Spleen (tissue), 13 donors: ENCODE results near the gene AFP. TPM values are rescaled to one million over a fixed set of nuclear protein-coding genes. Genes with fewer than 3 reads are reported as not detected.
"Not testable (repeated sequence)": the region's sequence is repeated elsewhere in the genome, so short reads cannot be mapped to it uniquely, and the experiment has no call there.

Experiments used
- DNase-seq: peaks from one replicate; pipeline ENCODE4 v3.0.0-alpha.2; 2020
- H3K27ac ChIP-seq, 8 donors: fragments of 200-600 bp; sonication (generic) in 7 of 8; 1 replicate in 4 of 8; 2 replicates in 4 of 8; pipeline versions ENCODE4 v1.5.0 to v1.8.0; 2016 to 2021; ENCODE audit warnings: inconsistent platforms in 4 of 8, mild to moderate bottlenecking in 4 of 8, moderate library complexity in 1 of 8
- H3K27me3 ChIP-seq, 7 donors: fragments of 200-600 bp; sonication (generic) in 6 of 7; replicated peaks in 1 of 7; 1 replicate in 4 of 7; 2 replicates in 3 of 7; pipeline versions ENCODE4 v1.5.0 to v1.8.0; 2016 to 2021; ENCODE audit warnings: inconsistent platforms in 3 of 7, mild to moderate bottlenecking in 1 of 7
- H3K36me3 ChIP-seq, 6 donors: fragments of 200-600 bp; sonication (generic) in 5 of 6; 1 replicate in 4 of 6; 2 replicates in 2 of 6; pipeline versions ENCODE4 v1.5.0 to v1.8.0; 2016 to 2021; ENCODE audit warnings: inconsistent platforms in 2 of 6
- H3K4me1 ChIP-seq, 6 donors: fragments of 200-600 bp; sonication (generic) in 5 of 6; 1 replicate in 3 of 6; 2 replicates in 3 of 6; pipeline versions ENCODE4 v1.5.0 to v1.8.0; 2016 to 2021; ENCODE audit warnings: inconsistent platforms in 3 of 6
- H3K4me3 ChIP-seq, 8 donors: fragments of 200-600 bp; sonication (generic) in 7 of 8; 1 replicate in 4 of 8; 2 replicates in 4 of 8; pipeline versions ENCODE4 v1.5.0 to v1.8.0; 2016 to 2021; ENCODE audit warnings: inconsistent platforms in 4 of 8, mild to moderate bottlenecking in 4 of 8, moderate library complexity in 2 of 8
- H3K9me3 ChIP-seq, 8 donors: fragments of 200-600 bp; sonication (generic) in 7 of 8; 1 replicate in 4 of 8; 2 replicates in 4 of 8; pipeline versions ENCODE4 v1.5.0 to v1.8.0; 2016 to 2021; ENCODE audit warnings: inconsistent platforms in 4 of 8
- CTCF ChIP-seq, 11 experiments: fragments of 200-600 bp in 7 of 11; fragments of 450-650 bp in 4 of 11; sonication (generic) in 4 of 11; IDR thresholded peaks in 8 of 11; conservative IDR thresholded peaks in 3 of 11; 1 replicate in 7 of 11; 2 replicates in 4 of 11; pipeline versions ENCODE4 v1.4.0 to v1.8.0; 2016 to 2021; ENCODE audit warnings: antibody characterized with exemption in 11 of 11, inconsistent platforms in 4 of 11, mild to moderate bottlenecking in 1 of 11
- POLR2A ChIP-seq, 3 donors: fragments of 450-650 bp; IDR thresholded peaks; one replicate each; pipeline ENCODE4 v1.5.1; 2017; ENCODE audit warnings: antibody characterized with exemption in 3 of 3, mild to moderate bottlenecking in 1 of 3
- POLR2AphosphoS5 ChIP-seq, 3 donors: sonication (generic); formaldehyde crosslinking; IDR thresholded peaks; one replicate each; pipeline ENCODE4 v1.5.1; 2017; ENCODE audit warnings: antibody characterized with exemption in 3 of 3
- WGBS, 5 donors: extraction: QIAGEN DNeasy Blood & Tissue Kit in 3 of 5; methylation state at CpG; one replicate each; pipeline versions ENCODE4 v1.1.5 to v1.1.7; 2013 to 2018; 5-methylcytosine and 5-hydroxymethylcytosine counted together
- intact Hi-C: fragments of 100-400 bp; cut with DNase I; formaldehyde crosslinking; loops from one replicate; pipeline ENCODE4 v1.15.0; 2023; ENCODE audit warnings: low total_unique reads
- long read RNA-seq, 2 donors: transcript quantifications; one replicate each; lab custom pipeline, GENCODE V29; 2026
- polyA plus RNA-seq, 3 donors: library from polyadenylated mRNA; stranded (reverse); fragments of 200-250 nt; gene quantifications; one replicate each; pipeline ENCODE4 v1.2.1, GENCODE V29; 2013
- total RNA-seq, 7 donors: library from RNA; depleted of rRNA in 3 of 7; stranded (reverse); fragments of >200 nt in 3 of 7; fragmentation: NEBNext Ultra II Directional in 4 of 7; extraction: Animal tissue kit (Norgen Biotek cat#: 25700) in 4 of 7; gene quantifications; one replicate each; pipeline versions ENCODE4 v1.1.0 to v1.2.1, GENCODE V29; 2016 to 2021
- donor health status: healthy with polysubstance abuse.
- donor health status: DM: no; HTN: no; CAD: no; lungs with moderate emphysema.
- donor health status: DM: no; HTN: no; CAD: no.
- donor health status: Bipolar disorder and iron deficiency.
- donor health status: healthy.
- donor health status: DM: no; HTN: no; CAD: no.
- donor health status: DM: yes; HTN: yes; CAD: no.

The AFP gene
- not detected for total RNA-seq
- not detected for polyA plus RNA-seq
- long read RNA-seq, donor 1: 0 reads
- long read RNA-seq, donor 2: 0 reads

- intact Hi-C loops: no loop called here
- TF ChIP-seq CTCF (IDR thresholded peaks at IDR 0.05 in 8 of 11, conservative IDR thresholded peaks at IDR 0.05 in 3 of 11): no peak
- TF ChIP-seq POLR2AphosphoS5 (IDR thresholded peaks at IDR 0.05): no peak
- TF ChIP-seq POLR2A (IDR thresholded peaks at IDR 0.05): no peak
- H3K27ac ChIP-seq: no peak within 1 kb of the TSS
- H3K4me1 ChIP-seq: no peaks in the 10 kb centered on the region
- WGBS, 5 donors: 74 to 83% (median 75%) methylated on average over 1 of the region's 1 CpG
- no peaks in the 10 kb centered on the region for H3K36me3 ChIP-seq
- H3K4me3 ChIP-seq: no peak within 1 kb of the TSS
- peaks cover 0 to 6% (median 0%) of the 10 kb centered on the region in 7 donors for H3K27me3 ChIP-seq
- no peaks in the 10 kb centered on the region for H3K9me3 ChIP-seq
- DNase-seq: no peak
Measured at GRCh38 chr4:73435984-73436383, at the start of gene AFP. TSS of gene AFP (plus strand) at chr4:73436221. CDS start at chr4:73436263, 42 bp downstream.

- TF ChIP-seq POLR2A (IDR thresholded peaks at IDR 0.05) (no peak), CTCF (IDR thresholded peaks at IDR 0.05 in 8 of 11, conservative IDR thresholded peaks at IDR 0.05 in 3 of 11) (no peak), POLR2AphosphoS5 (IDR thresholded peaks at IDR 0.05) (no peak)
- Histone ChIP-seq H3K36me3 (no peaks in the 10 kb centered on the region), H3K27ac (no peak overlapping the region), H3K27me3 (no peaks in the 10 kb centered on the region), H3K4me1 (no peaks in the 10 kb centered on the region), H3K4me3 (no peak overlapping the region), H3K9me3 (no peaks in the 10 kb centered on the region)
- no peak for DNase-seq
- intact Hi-C loops: no loop called here
Measured at GRCh38 chr4:73387552-73387951, 48.5 kb upstream of the AFP start.

GRCh38 chr4:73388887-73389286 lies 47.1 kb upstream of the AFP start:
- intact Hi-C loops: no loop called here
- Histone ChIP-seq H3K4me3 (no peak overlapping the region), H3K9me3 (no peaks in the 10 kb centered on the region), H3K4me1 (no peaks in the 10 kb centered on the region), H3K27ac (no peak overlapping the region), H3K27me3 (no peaks in the 10 kb centered on the region), H3K36me3 (no peaks in the 10 kb centered on the region)
- WGBS, 5 donors: 91 to 100% (median 96%) methylated on average over 1 of the region's 1 CpG
- no peak for DNase-seq
- TF ChIP-seq POLR2A (IDR thresholded peaks at IDR 0.05): no peak
- no peak for TF ChIP-seq POLR2AphosphoS5 (IDR thresholded peaks at IDR 0.05)
- no peak for TF ChIP-seq CTCF (IDR thresholded peaks at IDR 0.05 in 8 of 11, conservative IDR thresholded peaks at IDR 0.05 in 3 of 11)

GRCh38 chr4:73389663-73390062 lies 46.4 kb upstream of the AFP start:
- intact Hi-C loops, DNase-seq, H3K27ac ChIP-seq, H3K9me3 ChIP-seq, H3K4me3 ChIP-seq, H3K36me3 ChIP-seq, H3K4me1 ChIP-seq, H3K27me3 ChIP-seq: not testable (repeated sequence)
- WGBS, 5 donors: 91 to 97% (median 94%) methylated on average over 2 of the region's 2 CpGs

GRCh38 chr4:73391774-73392173 lies 44.2 kb upstream of the AFP start:
- intact Hi-C loops: no loop called here
- TF ChIP-seq POLR2AphosphoS5 (IDR thresholded peaks at IDR 0.05): no peak
- no peak for TF ChIP-seq POLR2A (IDR thresholded peaks at IDR 0.05)
- TF ChIP-seq CTCF (IDR thresholded peaks at IDR 0.05 in 8 of 11, conservative IDR thresholded peaks at IDR 0.05 in 3 of 11): no peak
- no peaks in the 10 kb centered on the region for H3K9me3 ChIP-seq
- no peak for DNase-seq
- no peaks in the 10 kb centered on the region for H3K4me1 ChIP-seq
- no peaks in the 10 kb centered on the region for H3K36me3 ChIP-seq
- no peaks in the 10 kb centered on the region for H3K27me3 ChIP-seq
- no peak overlapping the region for H3K27ac ChIP-seq
- no peak overlapping the region for H3K4me3 ChIP-seq
